Dedifferentiated amniotic fluid mesenchymal stem cell (primary cell): Measurements from ENCODE around the gene SPTLC3.
"Not testable (repeated sequence)": the region's sequence is repeated elsewhere in the genome, so short reads cannot be mapped to it uniquely, and the experiment has no call there.

Experiments used
- DNase-seq: peaks from one replicate; pipeline ENCODE4 v3.0.0-alpha.2; 2016; ENCODE audit errors: extremely low spot score

Gene SPTLC3

GRCh38 chr20:13008761-13009681 is at the start of gene SPTLC3:
Gene SPTLC3, plus strand, starts transcription at chr20:13008972. Its CDS starts 296 bp downstream, at chr20:13009268.
- DNase-seq: no peak

GRCh38 chr20:12961725-12962124 is 47.0 kb upstream of the SPTLC3 start:
- no peak for DNase-seq

GRCh38 chr20:12962895-12963294 is 45.9 kb upstream of the SPTLC3 start:
- no peak for DNase-seq

GRCh38 chr20:12963416-12963815 is 45.4 kb upstream of the SPTLC3 start:
- DNase-seq: no peak

GRCh38 chr20:12965212-12965869 is 43.4 kb upstream of the SPTLC3 start:
- no peak for DNase-seq

GRCh38 chr20:12965870-12966251 is 42.9 kb upstream of the SPTLC3 start:
- no peak for DNase-seq

- peak; percentile 26 for DNase-seq
Measured at GRCh38 chr20:12966468-12967085, 42.2 kb upstream of the SPTLC3 start.

GRCh38 chr20:12967932-12968331 is 40.8 kb upstream of the SPTLC3 start:
- no peak for DNase-seq

GRCh38 chr20:12968472-12968871 is 40.3 kb upstream of the SPTLC3 start:
- DNase-seq: no peak

GRCh38 chr20:12969071-12969669 is 39.6 kb upstream of the SPTLC3 start:
- DNase-seq: no peak

GRCh38 chr20:12970372-12970821 is 38.4 kb upstream of the SPTLC3 start:
- peak; percentile 35 for DNase-seq

- no peak for DNase-seq
Measured at GRCh38 chr20:12975833-12976608, 32.8 kb upstream of the SPTLC3 start.

- no peak for DNase-seq
Measured at GRCh38 chr20:12976720-12977309, 32.0 kb upstream of the SPTLC3 start.

- DNase-seq: no peak
Measured at GRCh38 chr20:12977328-12978125, 31.2 kb upstream of the SPTLC3 start.

- DNase-seq: no peak
Measured at GRCh38 chr20:12978126-12978394, 30.7 kb upstream of the SPTLC3 start.

- no peak for DNase-seq
Measured at GRCh38 chr20:12978613-12979495, 29.9 kb upstream of the SPTLC3 start.

- not testable (repeated sequence) for DNase-seq
Measured at GRCh38 chr20:12979713-12980112, 29.1 kb upstream of the SPTLC3 start.

- DNase-seq: no peak
Measured at GRCh38 chr20:12982098-12982497, 26.7 kb upstream of the SPTLC3 start.

- DNase-seq: no peak
Measured at GRCh38 chr20:12984069-12984765, 24.6 kb upstream of the SPTLC3 start.
